ENCODE data around the gene EDAR. TPM values are rescaled to one million over a fixed set of nuclear protein-coding genes. Genes with fewer than 3 reads are reported as not detected.
A peak's percentile ranks its signal among the peaks of the same experiment; 100 is the strongest.

EDAR gene
- total and polyA plus RNA-seq, 2 of the 8 experiments (the other 6 are each of a cell fraction or from before 2014, with no cell fraction given) = not detected

- no peak overlapping the region for H3K9ac ChIP-seq (replicated peaks in 1 of 4; ENCODE audit: extremely low read depth in 1 of 4, low read depth in 3 of 4, low read length in 3 of 4)
- no peak overlapping the region for H2BK12ac ChIP-seq (ENCODE audit: low read depth, low read length)
- H3K79me1 ChIP-seq (ENCODE audit: low read depth, low read length) = no peaks in the 10 kb centered on the region
- H3K56ac ChIP-seq (replicated peaks; ENCODE audit: insufficient read length, low read depth, low read length) = no peak overlapping the region
- H3K18ac ChIP-seq (ENCODE audit: extremely low read depth, low read length) = no peak overlapping the region
- no peaks in the 10 kb centered on the region for H4K20me1 ChIP-seq (replicated peaks in 1 of 2; ENCODE audit: control insufficient read depth in 1 of 2, insufficient read depth in 2 of 2, low read length in 2 of 2)
- H4K5ac ChIP-seq (ENCODE audit: insufficient read length, low read depth, low read length) = no peak overlapping the region
- H2BK20ac ChIP-seq (ENCODE audit: low read length) = no peak overlapping the region
- DNase-seq (ENCODE audit: low read depth in 1 of 2, low spot score in 2 of 2) (no peak), FAIRE-seq (no peak)
- no peaks in the 10 kb centered on the region for H3K27me3 ChIP-seq (replicated peaks in 1 of 4; ENCODE audit: control insufficient read depth in 3 of 4, extremely low read depth in 1 of 4, insufficient read depth in 3 of 4, low read length in 3 of 4)
- H3K4me3 ChIP-seq (ENCODE audit: extremely low read depth in 1 of 4, insufficient read depth in 2 of 4, low read depth in 3 of 4, low read length in 4 of 4) = no peak overlapping the region
- H3K9me3 ChIP-seq (ENCODE audit: insufficient read depth in 2 of 2, low read depth in 1 of 2, low read length in 1 of 2) = no peaks in the 10 kb centered on the region
- no peaks in the 10 kb centered on the region for H3K36me3 ChIP-seq (ENCODE audit: control insufficient read depth in 2 of 4, insufficient read depth in 4 of 4, low read length in 3 of 4)
- TF ChIP-seq KDM4A (IDR thresholded peaks at IDR 0.05; ENCODE audit: low read depth, low read length, severe bottlenecking) (no peak), KDM1A (IDR thresholded peaks at IDR 0.05; ENCODE audit: borderline replicate concordance, low read length) (0 out of 2 replicates have a peak, but pooled peaks have one; percentile 39)
- H2BK120ac ChIP-seq (replicated peaks; ENCODE audit: low read depth, low read length) = no peak overlapping the region
- H2AK5ac ChIP-seq (ENCODE audit: low read depth, low read length) = no peak overlapping the region
- H3K79me2 ChIP-seq (ENCODE audit: control insufficient read depth in 1 of 2, insufficient read depth in 2 of 2, low read length in 2 of 2) = no peaks in the 10 kb centered on the region
- no peak overlapping the region for H4K8ac ChIP-seq (ENCODE audit: extremely low read depth, insufficient read depth, low read length)
- no peaks in the 10 kb centered on the region for H3K23me2 ChIP-seq (ENCODE audit: low read depth, low read length)
- no peak overlapping the region for H3K23ac ChIP-seq (ENCODE audit: insufficient read length)
- no peak overlapping the region for H3K27ac ChIP-seq (ENCODE audit: low read depth, low read length)
- H4K91ac ChIP-seq (replicated peaks; ENCODE audit: insufficient read length, low read length) = no peak overlapping the region
- H2BK15ac ChIP-seq (ENCODE audit: low read length) = no peak overlapping the region
- ChIA-PET POLR2A (ENCODE audit: partially characterized antibody) (no interaction called here), CTCF (ENCODE audit: partially characterized antibody) (interaction anchor here (0.7 to 1.8 kb wide), 10 partner anchors 10 to 578 kb away, joined by 3 to 6 read pairs (median 4); no protein-coding TSS in a partner anchor)
- no peak overlapping the region for H2AFZ ChIP-seq (ENCODE audit: low read length)
- H3K4ac ChIP-seq (replicated peaks; ENCODE audit: insufficient read length, low read depth, low read length) = no peak overlapping the region
- 82% methylated on average over 1 of the region's 1 CpG; no CpG with 5 or more reads in 1 of the 2 experiments for whole genome bisulfite sequencing, 2 experiments (ENCODE audit: extremely low coverage in 1 of 2, insufficient coverage in 1 of 2, insufficient read length in 1 of 2, insufficient replicate concordance in 2 of 2, low coverage in 1 of 2, low lambda C conversion rate in 2 of 2, missing lambda C conversion rate in 1 of 2)
- no peak overlapping the region for H3K14ac ChIP-seq (ENCODE audit: insufficient read length)
- H3K4me2 ChIP-seq (ENCODE audit: insufficient read depth in 1 of 2, low read depth in 2 of 2, low read length in 2 of 2) = no peak overlapping the region
- peaks cover 4 to 15% (median 10%) of the 10 kb centered on the region in 4 experiments for H3K4me1 ChIP-seq (replicated peaks in 1 of 4; ENCODE audit: control insufficient read depth in 3 of 4, insufficient read depth in 4 of 4, low read length in 3 of 4)
- H2BK5ac ChIP-seq (ENCODE audit: low read depth, low read length) = no peak overlapping the region
These were observed 57.6 kb downstream of the EDAR start for GRCh38 chr2:108931372-108931771.

Data from H1 (cell line).